Measurements from ENCODE around the gene CCNYL1.

- TF ChIP-seq CTCF (conservative IDR thresholded peaks at IDR 0.05 in 1 of 2, IDR thresholded peaks at IDR 0.05 in 1 of 2; ENCODE audit: low read depth in 1 of 2, low read length in 2 of 2) (no peak), EZH2 (IDR thresholded peaks at IDR 0.05; ENCODE audit: low read length, missing control alignments) (no peak)
Observed at GRCh38 chr2:207777124-207777523, 65.7 kb downstream of the CCNYL1 start.

Measured in fibroblast of lung (primary cell).